ENCODE results near the gene SLC22A2. TPM values are rescaled to one million over a fixed set of nuclear protein-coding genes. Genes with fewer than 3 reads are reported as not detected.

The SLC22A2 gene
- total RNA-seq, 4 donors from 2014 or later, result not detected

DNA sequence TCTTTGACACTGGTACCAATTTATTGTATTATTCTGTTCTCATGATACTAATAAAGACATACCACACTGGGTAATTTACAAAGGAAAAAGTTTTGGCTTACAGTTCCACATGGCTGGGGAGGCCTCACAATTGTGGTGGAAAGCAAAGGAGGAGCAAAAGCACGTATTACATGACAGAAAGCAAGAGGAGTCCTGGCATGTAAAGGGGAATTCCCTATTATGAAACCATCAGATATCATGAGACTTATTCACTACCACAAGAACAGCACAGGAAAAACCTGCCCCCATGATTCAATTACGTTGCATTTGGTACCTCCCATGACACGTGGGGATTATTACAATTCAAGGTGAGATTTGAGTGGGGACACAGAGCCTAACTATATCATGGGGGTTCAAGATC is 43.4 kb downstream of the SLC22A2 start:
- TF ChIP-seq EP300 (IDR thresholded peaks at IDR 0.05) (no peak), POLR2A (IDR thresholded peaks at IDR 0.05) (no peak)
- Histone ChIP-seq H3K9me3 (peaks cover 0 to 8% (median 0%) of the 10 kb centered on the region in 4 donors), H3K36me3 (no peaks in the 10 kb centered on the region), H3K27me3 (no peaks in the 10 kb centered on the region), H3K4me3 (no peak overlapping the region), H3K4me1 (no peaks in the 10 kb centered on the region), H3K27ac (no peak overlapping the region)
- WGBS, 2 donors, result 45 to 55% methylated on average over 3 of the region's 3 CpGs
- no peak for DNase-seq (ENCODE audit: low spot score in 2 of 2)

DNA sequence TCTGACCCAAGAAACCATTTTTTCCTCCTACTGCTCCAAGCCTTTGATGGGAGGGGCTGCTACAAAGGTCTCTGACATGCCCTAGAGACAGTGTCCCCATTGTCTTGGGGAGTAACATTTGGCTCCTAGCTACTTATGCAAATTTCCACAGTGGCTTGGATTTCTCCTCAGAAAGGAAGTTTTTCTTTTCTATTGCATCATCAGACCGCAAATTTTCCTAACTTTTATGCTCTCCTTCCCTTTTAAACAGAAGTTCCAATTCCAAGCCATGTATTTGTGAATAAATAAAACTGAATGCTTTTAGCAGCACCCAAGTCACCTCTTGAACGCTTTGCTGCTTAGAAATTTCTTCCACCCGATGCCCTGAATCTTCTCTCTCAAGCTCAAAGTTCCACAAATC is 51.0 kb downstream of the SLC22A2 start:
- peaks cover 0 to 16% (median 0%) of the 10 kb centered on the region in 4 donors for H3K9me3 ChIP-seq
- no peaks in the 10 kb centered on the region for H3K36me3 ChIP-seq
- TF ChIP-seq, protein P1, sequence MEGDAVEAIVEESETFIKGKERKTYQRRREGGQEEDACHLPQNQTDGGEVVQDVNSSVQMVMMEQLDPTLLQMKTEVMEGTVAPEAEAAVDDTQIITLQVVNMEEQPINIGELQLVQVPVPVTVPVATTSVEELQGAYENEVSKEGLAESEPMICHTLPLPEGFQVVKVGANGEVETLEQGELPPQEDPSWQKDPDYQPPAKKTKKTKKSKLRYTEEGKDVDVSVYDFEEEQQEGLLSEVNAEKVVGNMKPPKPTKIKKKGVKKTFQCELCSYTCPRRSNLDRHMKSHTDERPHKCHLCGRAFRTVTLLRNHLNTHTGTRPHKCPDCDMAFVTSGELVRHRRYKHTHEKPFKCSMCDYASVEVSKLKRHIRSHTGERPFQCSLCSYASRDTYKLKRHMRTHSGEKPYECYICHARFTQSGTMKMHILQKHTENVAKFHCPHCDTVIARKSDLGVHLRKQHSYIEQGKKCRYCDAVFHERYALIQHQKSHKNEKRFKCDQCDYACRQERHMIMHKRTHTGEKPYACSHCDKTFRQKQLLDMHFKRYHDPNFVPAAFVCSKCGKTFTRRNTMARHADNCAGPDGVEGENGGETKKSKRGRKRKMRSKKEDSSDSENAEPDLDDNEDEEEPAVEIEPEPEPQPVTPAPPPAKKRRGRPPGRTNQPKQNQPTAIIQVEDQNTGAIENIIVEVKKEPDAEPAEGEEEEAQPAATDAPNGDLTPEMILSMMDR (IDR thresholded peaks at IDR 0.05), result no peak
- TF ChIP-seq EP300 (IDR thresholded peaks at IDR 0.05) (no peak), POLR2A (IDR thresholded peaks at IDR 0.05) (no peak)
- no peaks in the 10 kb centered on the region for H3K27me3 ChIP-seq
- no peak overlapping the region for H3K27ac ChIP-seq
- no peak for DNase-seq (ENCODE audit: low spot score in 2 of 2)
- peaks cover 0 to 3% (median 0%) of the 10 kb centered on the region in 4 donors for H3K4me1 ChIP-seq
- WGBS, 2 donors, result 65 to 72% methylated on average over 3 of the region's 3 CpGs
- H3K4me3 ChIP-seq, result no peak overlapping the region

DNA sequence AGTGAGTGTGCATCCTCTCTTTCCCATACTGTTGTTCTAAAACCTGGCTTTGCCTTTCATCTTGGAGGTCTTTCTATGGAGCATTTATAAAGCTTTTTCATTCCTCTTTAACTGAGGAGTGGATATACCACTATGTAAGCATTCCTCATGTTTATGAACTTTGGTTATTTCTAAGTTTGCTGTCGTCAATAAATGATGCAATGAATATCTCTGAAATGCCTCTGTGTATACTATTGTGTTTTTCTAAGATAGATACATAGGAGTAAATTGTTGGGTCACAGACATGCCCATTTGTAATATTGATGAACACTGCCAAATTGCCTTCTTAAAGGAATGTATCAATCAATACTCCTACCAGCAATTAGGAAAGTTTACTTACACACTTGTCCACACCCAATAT is 53.9 kb downstream of the SLC22A2 start:
- 81% methylated on average over 1 of the region's 1 CpG for WGBS, 2 donors
- H3K27me3 ChIP-seq, result no peaks in the 10 kb centered on the region
- no peak overlapping the region for H3K27ac ChIP-seq
- no peak overlapping the region for H3K4me3 ChIP-seq
- H3K36me3 ChIP-seq, result no peaks in the 10 kb centered on the region
- peaks cover 0 to 16% (median 0%) of the 10 kb centered on the region in 4 donors for H3K9me3 ChIP-seq
- no peak for DNase-seq (ENCODE audit: low spot score in 2 of 2)
- TF ChIP-seq, protein P1 (IDR thresholded peaks at IDR 0.05), result no peak
- TF ChIP-seq EP300 (IDR thresholded peaks at IDR 0.05), result no peak
- no peak for TF ChIP-seq POLR2A (IDR thresholded peaks at IDR 0.05)
- peaks cover 0 to 11% (median 0%) of the 10 kb centered on the region in 4 donors for H3K4me1 ChIP-seq

DNA sequence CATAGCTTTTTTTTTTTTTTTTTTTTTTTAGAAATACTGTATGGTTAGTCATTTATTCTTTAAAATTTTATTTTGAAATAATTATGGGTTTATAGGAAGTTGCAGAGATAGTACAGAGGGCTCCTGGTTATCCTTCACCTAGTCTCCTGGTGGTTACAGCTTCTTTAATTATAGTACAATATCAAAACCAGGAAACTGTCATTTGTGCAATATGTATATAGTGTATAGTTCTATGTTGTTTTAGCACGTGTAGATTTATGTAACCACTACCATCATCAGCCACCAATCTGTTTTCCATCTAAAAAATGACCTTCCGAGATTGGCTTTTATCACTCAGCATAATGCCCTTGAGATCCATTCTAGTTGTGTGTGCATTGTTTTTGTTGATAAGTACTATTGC is 54.7 kb downstream of the SLC22A2 start:
- H3K9me3 ChIP-seq, result peaks cover 0 to 16% (median 0%) of the 10 kb centered on the region in 4 donors
- H3K27me3 ChIP-seq, result no peaks in the 10 kb centered on the region
- no peaks in the 10 kb centered on the region for H3K36me3 ChIP-seq
- peaks cover 0 to 11% (median 0%) of the 10 kb centered on the region in 4 donors for H3K4me1 ChIP-seq
- H3K4me3 ChIP-seq, result no peak overlapping the region
- 59 to 80% methylated on average over 2 of the region's 2 CpGs for WGBS, 2 donors
- no peak for DNase-seq (ENCODE audit: low spot score in 2 of 2)
- TF ChIP-seq, protein P1 (IDR thresholded peaks at IDR 0.05), result no peak
- TF ChIP-seq EP300 (IDR thresholded peaks at IDR 0.05) (no peak), POLR2A (IDR thresholded peaks at IDR 0.05) (no peak)
- H3K27ac ChIP-seq, result no peak overlapping the region

DNA sequence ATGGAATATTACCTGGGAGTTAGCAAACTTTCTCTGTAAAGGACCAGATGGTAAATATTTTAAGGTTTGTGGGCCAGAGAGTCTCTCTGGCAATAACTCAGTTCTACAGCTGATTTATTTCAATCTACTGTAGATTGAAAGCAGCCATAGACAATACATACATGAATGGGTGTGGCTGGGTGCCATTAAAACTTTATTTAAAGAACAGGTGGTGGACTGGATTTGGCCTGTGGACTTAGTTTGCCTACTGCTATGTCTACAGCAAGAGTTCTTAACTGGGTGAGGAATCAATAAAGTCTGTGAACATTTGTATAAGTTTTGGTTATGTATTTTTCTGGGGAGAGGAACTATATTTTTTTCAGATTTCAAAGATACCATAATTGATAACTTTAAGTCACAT is 55.1 kb downstream of the SLC22A2 start:
- DNase-seq (ENCODE audit: low spot score in 2 of 2), result no peak
- Histone ChIP-seq H3K36me3 (no peaks in the 10 kb centered on the region), H3K27me3 (no peaks in the 10 kb centered on the region), H3K27ac (no peak overlapping the region), H3K9me3 (peaks cover 0 to 14% (median 0%) of the 10 kb centered on the region in 4 donors), H3K4me1 (peaks cover 0 to 11% (median 0%) of the 10 kb centered on the region in 4 donors), H3K4me3 (no peak overlapping the region)
- TF ChIP-seq, protein P1 (IDR thresholded peaks at IDR 0.05), result no peak
- TF ChIP-seq POLR2A (IDR thresholded peaks at IDR 0.05), result no peak
- no peak for TF ChIP-seq EP300 (IDR thresholded peaks at IDR 0.05)

DNA sequence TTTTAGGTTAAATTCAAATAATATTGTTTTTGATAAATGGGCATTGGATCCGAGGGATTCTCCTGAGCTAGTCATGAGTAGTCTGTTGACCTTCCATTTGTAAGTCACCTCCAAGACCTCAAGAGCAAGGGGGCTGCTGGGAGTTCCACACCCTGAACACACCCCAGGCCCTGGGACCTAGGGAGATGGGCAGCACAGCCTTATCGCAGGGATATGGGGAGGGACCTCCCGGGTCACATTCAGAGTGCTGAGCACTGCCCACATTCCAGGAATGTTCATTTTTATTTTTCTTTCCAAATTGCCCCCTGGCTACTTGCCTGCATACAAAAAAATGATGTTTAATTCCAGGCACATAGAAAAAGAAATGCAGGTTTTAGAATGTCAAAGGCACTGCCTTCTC is 55.5 kb downstream of the SLC22A2 start:
- TF ChIP-seq, protein P1 (IDR thresholded peaks at IDR 0.05), result no peak
- TF ChIP-seq EP300 (IDR thresholded peaks at IDR 0.05) (no peak), POLR2A (IDR thresholded peaks at IDR 0.05) (no peak)
- no peak for DNase-seq (ENCODE audit: low spot score in 2 of 2)

More for the DNA sequence above, 55.5 kb downstream of the SLC22A2 start:
- Histone ChIP-seq H3K27ac (no peak overlapping the region), H3K4me1 (peaks cover 0 to 11% (median 0%) of the 10 kb centered on the region in 4 donors), H3K36me3 (no peaks in the 10 kb centered on the region), H3K27me3 (no peaks in the 10 kb centered on the region), H3K9me3 (peaks cover 0 to 10% (median 0%) of the 10 kb centered on the region in 4 donors), H3K4me3 (no peak overlapping the region)
- WGBS, 2 donors, result 43 to 54% methylated on average over 3 of the region's 3 CpGs

Data from tibial nerve (tissue), 4 donors.